Superior temporal gyrus (tissue), 1 donor: ENCODE measurements around the gene PCSK6.
"Not testable (repeated sequence)": the region's sequence is repeated elsewhere in the genome, so short reads cannot be mapped to it uniquely, and the experiment has no call there.

ENCODE experiments used
- DNase-seq: peaks from one replicate; pipeline ENCODE4 v3.0.0-alpha.2; 2016; ENCODE audit errors: extremely low spot score

PCSK6 gene

GRCh38 chr15:101309436-101310160 is 179.9 kb downstream of the PCSK6 start:
- no peak for DNase-seq

GRCh38 chr15:101308604-101309435 is 180.7 kb downstream of the PCSK6 start:
- no peak for DNase-seq

- no peak for DNase-seq
Measured at GRCh38 chr15:101307897-101308603, 181.5 kb downstream of the PCSK6 start.

GRCh38 chr15:101307048-101307896 is 182.2 kb downstream of the PCSK6 start:
- no peak for DNase-seq

GRCh38 chr15:101306341-101307047 is 183.0 kb downstream of the PCSK6 start:
- no peak for DNase-seq

GRCh38 chr15:101305820-101306255 is 183.7 kb downstream of the PCSK6 start:
- no peak for DNase-seq

GRCh38 chr15:101303408-101303807 is 186.1 kb downstream of the PCSK6 start:
- DNase-seq = no peak

GRCh38 chr15:101296418-101297405 is 192.8 kb downstream of the PCSK6 start:
- DNase-seq = no peak

GRCh38 chr15:101295607-101296161 is 193.8 kb downstream of the PCSK6 start:
- DNase-seq = peak; percentile 45

GRCh38 chr15:101294731-101295606 is 194.5 kb downstream of the PCSK6 start, which contains the start of gene SNRPA1:
SNRPA1 (minus strand) TSS chr15:101295248; CDS start chr15:101295178, 70 bp downstream.
- peak; percentile 93 for DNase-seq

- DNase-seq = no peak
Measured at GRCh38 chr15:101293122-101293521, 196.4 kb downstream of the PCSK6 start.

GRCh38 chr15:101288905-101289513 is 200.5 kb downstream of the PCSK6 start:
- peak; percentile 74 for DNase-seq

GRCh38 chr15:101287342-101287741 is 202.2 kb downstream of the PCSK6 start:
- not testable (repeated sequence) for DNase-seq

GRCh38 chr15:101286471-101287114 is 202.9 kb downstream of the PCSK6 start:
- DNase-seq = no peak

GRCh38 chr15:101283931-101284330 is 205.6 kb downstream of the PCSK6 start:
- no peak for DNase-seq

GRCh38 chr15:101280007-101280406 is 209.5 kb downstream of the PCSK6 start:
- DNase-seq = no peak

- DNase-seq = no peak
Measured at GRCh38 chr15:101277943-101278564, 211.5 kb downstream of the PCSK6 start.
